Esophagus muscularis mucosa (tissue), 4 donors: ENCODE results near the gene CLEC17A.
"Not testable (repeated sequence)": the region's sequence is repeated elsewhere in the genome, so short reads cannot be mapped to it uniquely, and the experiment has no call there.

Experiments used
- CTCF ChIP-seq, 3 experiments: fragments of 200-600 bp in 2 of 3; fragments of 450-650 bp in 1 of 3; sonication (generic) in 2 of 3; IDR thresholded peaks; one replicate each; pipeline ENCODE4 v1.5.1; 2017 to 2019; ENCODE audit warnings: antibody characterized with exemption in 3 of 3, mild to moderate bottlenecking in 2 of 3, moderate library complexity in 1 of 3
- EP300 ChIP-seq: sonication (generic); formaldehyde crosslinking; IDR thresholded peaks from one replicate; pipeline ENCODE4 v1.6.1; 2017; ENCODE audit warnings: antibody characterized with exemption
- POLR2A ChIP-seq: fragments of 450-650 bp; IDR thresholded peaks from one replicate; pipeline ENCODE4 v1.6.1; 2017; ENCODE audit warnings: antibody characterized with exemption, moderate library complexity, mild to moderate bottlenecking, low read depth
- POLR2AphosphoS5 ChIP-seq, 2 donors: sonication (generic); formaldehyde crosslinking; IDR thresholded peaks; one replicate each; pipeline ENCODE4 v1.6.1; 2017; ENCODE audit warnings: antibody characterized with exemption in 2 of 2

GRCh38 chr19:14589433-14589832 lies 6.5 kb downstream of the CLEC17A start:
- TF ChIP-seq POLR2A; POLR2AphosphoS5 (IDR thresholded peaks at IDR 0.05); CTCF (IDR thresholded peaks at IDR 0.05); EP300: not testable (repeated sequence)
